Retinal pigment epithelial cell (primary cell): ENCODE results near the gene ZNF480.
"Not testable (repeated sequence)": the region's sequence is repeated elsewhere in the genome, so short reads cannot be mapped to it uniquely, and the experiment has no call there.

ENCODE experiments used
- DNase-seq: peaks from one replicate; pipeline ENCODE4 v3.0.0-alpha.2; 2010; ENCODE audit warnings: low read depth
- H3K4me3 ChIP-seq: 2 replicates; pipeline ENCODE4 v1.5.1; 2011; ENCODE audit warnings: mild to moderate bottlenecking, low read length, control low read depth, moderate library complexity
- TF ChIP-seq, protein P1 (sequence below): conservative IDR thresholded peaks from 2 replicates; pipeline ENCODE4 v1.5.1; 2011; ENCODE audit warnings: low read depth, low read length, control low read depth, inconsistent platforms

The ZNF480 gene

GRCh38 chr19:52297601-52298364 is 814 bp downstream of the ZNF480 start:
- DNase-seq: no peak
- peak overlapping the region; percentile 98 for H3K4me3 ChIP-seq
- TF ChIP-seq, protein P1, sequence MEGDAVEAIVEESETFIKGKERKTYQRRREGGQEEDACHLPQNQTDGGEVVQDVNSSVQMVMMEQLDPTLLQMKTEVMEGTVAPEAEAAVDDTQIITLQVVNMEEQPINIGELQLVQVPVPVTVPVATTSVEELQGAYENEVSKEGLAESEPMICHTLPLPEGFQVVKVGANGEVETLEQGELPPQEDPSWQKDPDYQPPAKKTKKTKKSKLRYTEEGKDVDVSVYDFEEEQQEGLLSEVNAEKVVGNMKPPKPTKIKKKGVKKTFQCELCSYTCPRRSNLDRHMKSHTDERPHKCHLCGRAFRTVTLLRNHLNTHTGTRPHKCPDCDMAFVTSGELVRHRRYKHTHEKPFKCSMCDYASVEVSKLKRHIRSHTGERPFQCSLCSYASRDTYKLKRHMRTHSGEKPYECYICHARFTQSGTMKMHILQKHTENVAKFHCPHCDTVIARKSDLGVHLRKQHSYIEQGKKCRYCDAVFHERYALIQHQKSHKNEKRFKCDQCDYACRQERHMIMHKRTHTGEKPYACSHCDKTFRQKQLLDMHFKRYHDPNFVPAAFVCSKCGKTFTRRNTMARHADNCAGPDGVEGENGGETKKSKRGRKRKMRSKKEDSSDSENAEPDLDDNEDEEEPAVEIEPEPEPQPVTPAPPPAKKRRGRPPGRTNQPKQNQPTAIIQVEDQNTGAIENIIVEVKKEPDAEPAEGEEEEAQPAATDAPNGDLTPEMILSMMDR: no peak

GRCh38 chr19:52307275-52307674 is 10.3 kb downstream of the ZNF480 start:
- no peak overlapping the region for H3K4me3 ChIP-seq
- no peak for DNase-seq
- TF ChIP-seq, protein P1: no peak

DNA sequence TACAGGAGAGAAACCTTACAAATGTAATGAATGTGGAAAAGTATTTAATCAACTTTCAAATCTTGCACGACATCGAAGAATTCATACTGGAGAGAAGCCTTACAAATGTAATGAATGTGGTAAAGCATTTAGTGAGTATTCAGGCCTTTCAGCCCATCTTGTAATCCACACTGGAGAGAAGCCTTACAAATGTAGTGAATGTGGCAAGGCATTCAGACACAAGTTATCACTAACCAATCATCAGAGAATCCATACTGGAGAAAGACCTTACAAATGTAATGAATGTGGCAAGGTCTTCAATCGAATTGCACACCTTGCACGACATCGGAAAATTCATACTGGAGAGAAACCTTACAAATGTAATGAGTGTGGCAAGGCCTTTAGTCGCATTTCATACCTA is 25.5 kb downstream of the ZNF480 start:
- DNase-seq: no peak
- no peak overlapping the region for H3K4me3 ChIP-seq
- TF ChIP-seq, protein P1: no peak

DNA sequence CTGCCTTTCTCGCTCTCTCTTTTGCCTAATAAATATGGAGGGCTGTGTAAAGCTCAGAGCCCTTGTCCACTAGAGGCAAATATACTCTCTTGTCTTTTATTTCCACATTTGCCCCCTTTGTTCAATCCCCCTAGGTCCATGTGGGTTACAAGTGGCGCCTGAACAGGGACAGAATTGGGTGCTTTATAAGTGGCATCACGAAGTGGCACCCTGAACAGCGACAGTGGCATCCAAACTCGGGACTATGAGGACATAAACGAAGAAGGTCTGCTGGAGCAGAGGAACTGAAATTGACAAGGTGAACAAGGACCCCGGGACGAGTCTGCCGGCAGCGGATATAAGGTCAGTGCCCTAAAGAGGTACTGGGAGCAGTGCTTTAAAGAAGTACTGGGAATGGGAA is 34.8 kb downstream of the ZNF480 start:
- DNase-seq: no peak
- TF ChIP-seq, protein P1: no peak
- no peak overlapping the region for H3K4me3 ChIP-seq

GRCh38 chr19:52335768-52336116 is 38.8 kb downstream of the ZNF480 start:
- no peak for DNase-seq
- H3K4me3 ChIP-seq: peak overlapping the region; percentile 95
- TF ChIP-seq, protein P1: no peak

DNA sequence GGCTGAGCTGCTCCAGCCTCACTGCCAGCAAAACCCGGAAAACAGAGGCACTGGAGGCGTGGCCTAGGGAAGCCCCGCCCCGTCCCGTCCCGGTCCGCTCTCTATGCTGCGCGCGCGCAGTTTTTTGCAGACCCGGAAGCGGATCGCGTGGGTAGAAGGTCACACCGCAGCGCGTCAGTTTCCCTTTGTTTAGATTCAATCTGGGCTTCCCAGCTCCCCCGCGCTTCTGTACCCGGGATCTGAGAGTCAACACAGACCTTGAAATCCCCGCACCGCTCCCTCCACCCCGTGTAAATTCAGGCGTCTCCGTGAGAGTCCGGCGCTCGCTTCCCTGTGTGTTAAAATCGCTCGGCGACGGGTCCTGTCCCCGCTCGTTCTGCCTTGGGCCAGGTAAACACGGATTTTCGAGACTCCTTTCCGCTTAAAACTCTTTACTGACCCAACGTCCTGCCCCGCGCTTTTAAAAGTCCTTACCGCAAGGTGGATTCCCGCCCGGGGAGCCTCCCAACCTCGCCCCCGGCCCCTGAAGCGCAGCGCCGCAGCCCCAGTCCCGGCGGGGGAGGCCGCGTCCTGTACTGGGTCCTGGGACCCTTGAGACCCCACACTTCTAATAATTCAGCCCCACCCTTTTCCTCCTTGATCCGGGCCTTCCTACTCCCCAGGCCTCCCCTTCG is 39.3 kb downstream of the ZNF480 start, which contains the start of gene ZNF610:
Gene ZNF610 (plus strand): TSS at position 127 of the 674 bp plus-strand sequence. CDS start 12,930 bp downstream, outside the sequence.
- peak within 1 kb of the TSS; percentile 95 for H3K4me3 ChIP-seq
- TF ChIP-seq, protein P1: no peak

DNA sequence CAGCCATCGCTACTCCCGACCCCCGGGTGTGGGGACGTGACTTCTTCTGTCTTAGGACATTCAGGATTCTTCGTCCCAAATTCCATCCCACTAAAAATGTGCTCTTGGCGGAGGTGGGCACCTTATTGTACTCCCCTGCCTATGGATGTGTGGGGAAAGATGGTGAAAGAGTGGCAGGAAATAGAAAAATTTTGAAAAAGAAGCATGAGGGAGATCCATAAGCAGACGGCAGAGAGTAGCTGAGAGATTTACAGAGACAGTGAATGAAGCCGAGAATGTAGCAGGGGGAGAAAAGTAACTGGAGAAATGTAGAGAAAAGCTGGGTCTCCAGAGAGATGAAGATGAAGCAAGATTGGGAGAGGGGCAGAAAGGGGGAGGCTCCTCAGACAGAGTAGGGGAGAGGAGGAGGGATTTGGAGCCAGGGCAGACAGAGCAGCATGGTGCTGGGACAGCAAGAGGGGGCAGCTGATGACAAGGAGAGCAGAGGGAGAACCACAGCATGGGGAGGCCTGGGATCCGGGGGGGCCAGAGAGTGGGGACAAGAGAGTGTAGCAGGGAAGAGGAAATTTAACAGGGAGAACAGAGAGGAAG is 39.9 kb downstream of the ZNF480 start:
- TF ChIP-seq, protein P1: no peak
- DNase-seq: no peak
- peak overlapping the region; percentile 95 for H3K4me3 ChIP-seq

More for the DNA sequence above, 39.3 kb downstream of the ZNF480 start, which contains the start of gene ZNF610:
- peak; percentile 34 for DNase-seq

- H3K4me3 ChIP-seq, DNase-seq: not testable (repeated sequence)
Observed at GRCh38 chr19:52339022-52339421, 42.1 kb downstream of the ZNF480 start.
